RWPE2 (cell line): Measurements from ENCODE around the gene PIM3.

Source experiments
- ATAC-seq: fragments of 200-7000 bp; cut with Tn5 transposase; 3 replicates; pipeline ENCODE4 v1.9.1; 2021; ENCODE audit warnings: low read depth
- DNase-seq: peaks from one replicate; pipeline ENCODE4 v3.0.0-alpha.2; 2020; ENCODE audit warnings: low spot score
- H3K27ac ChIP-seq: fragments of 450-650 bp; 2 replicates; pipeline ENCODE4 v1.5.1; 2017; ENCODE audit warnings: mild to moderate bottlenecking; ENCODE audit not compliant: poor library complexity, severe bottlenecking
- H3K27me3 ChIP-seq: fragments of 250-450 bp; sonication (Bioruptor Pico); 2 replicates; pipeline ENCODE4 v1.5.1; 2021; ENCODE audit warnings: mild to moderate bottlenecking, moderate library complexity; ENCODE audit not compliant: insufficient read depth, poor library complexity, severe bottlenecking
- H3K36me3 ChIP-seq: fragments of 250-450 bp; sonication (Bioruptor Pico); 2 replicates; pipeline ENCODE4 v1.5.1; 2020; ENCODE audit warnings: low read depth, mild to moderate bottlenecking, moderate library complexity
- H3K4me1 ChIP-seq: fragments of 250-450 bp; sonication (Bioruptor Pico); 2 replicates; pipeline ENCODE4 v1.5.1; 2021; ENCODE audit warnings: mild to moderate bottlenecking, moderate library complexity; ENCODE audit not compliant: insufficient read depth, poor library complexity, severe bottlenecking
- H3K4me3 ChIP-seq: fragments of 250-450 bp; sonication (Bioruptor Pico); 2 replicates; pipeline ENCODE4 v1.5.1; 2021; ENCODE audit warnings: mild to moderate bottlenecking, moderate library complexity; ENCODE audit not compliant: severe bottlenecking
- H3K9me3 ChIP-seq: fragments of 250-450 bp; sonication (Bioruptor Pico); 2 replicates; pipeline ENCODE4 v1.5.1; 2021; ENCODE audit warnings: mild to moderate bottlenecking, moderate library complexity; ENCODE audit not compliant: severe bottlenecking
- CTCF ChIP-seq: fragments of 450-650 bp; IDR thresholded peaks from one replicate; pipeline ENCODE4 v1.5.1; 2017; ENCODE audit warnings: mild to moderate bottlenecking, moderate library complexity; ENCODE audit not compliant: poor library complexity, severe bottlenecking

The PIM3 gene

DNA sequence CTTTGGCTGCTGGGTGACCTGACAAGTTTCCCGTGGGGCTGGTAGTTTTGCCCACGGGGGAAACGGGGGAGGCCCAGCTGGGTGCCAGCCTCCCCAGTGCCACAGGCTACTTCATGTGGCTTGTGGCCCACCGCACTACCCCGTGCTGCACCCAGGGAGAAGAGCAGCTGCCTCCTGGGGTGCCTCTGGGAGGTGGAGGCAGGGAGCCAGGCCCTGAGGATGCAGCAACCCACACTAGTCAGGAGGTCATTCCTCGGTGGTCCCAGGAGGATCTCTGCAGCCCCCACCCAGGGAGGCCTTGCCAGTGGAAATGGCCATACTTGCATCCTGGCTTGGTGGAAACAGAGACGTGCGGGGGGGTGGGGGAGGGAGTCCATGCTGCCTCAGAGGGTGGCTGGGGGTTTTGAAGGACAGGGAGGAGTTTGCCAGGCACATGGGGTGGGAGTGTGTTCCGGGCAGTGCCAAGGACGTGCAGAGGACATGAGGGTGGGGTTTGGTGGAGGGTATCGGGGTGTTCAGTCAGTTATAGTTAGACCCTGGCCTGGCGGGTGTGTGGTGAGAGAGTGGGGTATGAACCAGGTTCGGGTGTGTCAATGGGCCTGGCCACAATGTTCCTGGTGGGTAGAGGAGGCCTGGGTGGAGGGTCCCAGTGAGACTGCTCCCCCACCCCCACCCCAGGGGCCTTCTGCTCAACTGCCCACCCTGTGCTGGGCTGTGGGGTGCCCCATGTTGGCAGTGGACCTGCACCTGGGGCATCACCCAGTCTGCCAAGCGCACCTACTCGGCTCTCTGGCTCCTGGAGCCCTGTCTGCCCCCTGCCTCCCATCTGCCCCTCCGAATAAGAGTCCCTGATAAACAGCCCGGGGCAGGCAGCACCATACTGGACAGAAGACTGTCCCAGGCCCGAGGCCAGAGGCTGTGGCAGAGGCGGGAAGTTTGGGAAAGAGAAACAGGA, 3.8 kb downstream of the PIM3 start:
- TF ChIP-seq CTCF = no peak
- Histone ChIP-seq H3K4me3 (no peak overlapping the region), H3K4me1 (peaks cover 13% of the 10 kb centered on the region), H3K36me3 (peaks cover 34% of the 10 kb centered on the region), H3K27ac (peak overlapping the region; percentile 81), H3K9me3 (no peaks in the 10 kb centered on the region), H3K27me3 (no peaks in the 10 kb centered on the region)
- no peak for ATAC-seq
- peak; percentile 51 for DNase-seq

GRCh38 chr22:49965091-49966040, 4.8 kb downstream of the PIM3 start:
- DNase-seq = peak; percentile 62
- H3K27me3 ChIP-seq = no peaks in the 10 kb centered on the region
- no peak for ATAC-seq
- H3K9me3 ChIP-seq = no peaks in the 10 kb centered on the region
- peaks cover 34% of the 10 kb centered on the region for H3K36me3 ChIP-seq
- peaks cover 12% of the 10 kb centered on the region for H3K4me1 ChIP-seq
- H3K4me3 ChIP-seq = no peak overlapping the region
- H3K27ac ChIP-seq = no peak overlapping the region
- TF ChIP-seq CTCF = no peak

GRCh38 chr22:49966041-49966773, 5.6 kb downstream of the PIM3 start:
- H3K36me3 ChIP-seq = peaks cover 34% of the 10 kb centered on the region
- no peak for TF ChIP-seq CTCF
- H3K4me1 ChIP-seq = peaks cover 15% of the 10 kb centered on the region
- no peaks in the 10 kb centered on the region for H3K27me3 ChIP-seq
- H3K9me3 ChIP-seq = no peaks in the 10 kb centered on the region
- H3K4me3 ChIP-seq = no peak overlapping the region
- no peak for ATAC-seq
- no peak overlapping the region for H3K27ac ChIP-seq
- DNase-seq = peak; percentile 55

DNA sequence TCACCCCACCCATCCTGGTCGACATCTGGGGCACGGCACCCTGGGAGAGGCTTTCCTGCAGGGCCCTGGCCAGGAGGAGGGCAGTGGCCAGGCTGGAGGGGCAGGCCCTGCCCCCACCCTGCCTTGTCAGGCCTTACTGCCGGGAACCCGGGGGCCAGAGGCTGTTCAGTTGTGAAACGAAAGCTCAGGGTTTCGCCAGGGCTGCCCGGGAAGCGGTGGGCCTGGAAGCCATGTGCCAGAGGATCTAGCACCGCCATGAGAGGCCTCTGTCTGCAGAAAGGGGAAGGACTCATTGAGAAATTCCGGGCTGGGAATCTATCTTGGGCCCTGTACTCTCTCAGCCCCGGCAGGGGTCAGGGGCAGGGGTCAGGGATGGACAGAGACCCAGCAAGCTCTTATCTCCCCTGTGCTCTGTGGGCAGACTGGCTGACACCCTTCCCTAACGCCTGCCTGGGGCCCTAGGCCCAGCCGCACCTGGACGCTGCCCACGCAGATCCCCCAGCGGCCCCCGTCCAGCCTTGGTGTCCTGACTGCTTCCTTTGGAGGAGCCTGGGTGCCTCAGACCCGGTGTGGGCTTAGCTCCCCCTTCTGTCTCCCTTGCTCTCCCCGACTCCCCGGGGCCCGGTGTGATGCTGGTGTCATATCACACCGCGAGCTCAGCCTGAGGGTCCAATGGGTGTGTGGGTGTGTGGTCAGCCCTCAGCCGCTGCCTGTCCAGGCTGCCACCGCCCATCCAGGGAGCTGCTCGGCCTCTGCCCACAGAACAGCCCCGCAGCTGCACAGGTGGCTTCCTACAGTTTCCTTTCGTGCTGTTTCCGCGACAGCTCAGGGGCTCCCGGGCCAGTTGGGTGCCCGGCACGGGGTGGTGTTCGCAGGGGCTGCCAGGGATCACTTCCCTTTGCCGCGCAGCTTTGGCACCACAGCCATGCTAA, 6.5 kb downstream of the PIM3 start:
- Histone ChIP-seq H3K4me1 (peaks cover 15% of the 10 kb centered on the region), H3K9me3 (no peaks in the 10 kb centered on the region), H3K27me3 (no peaks in the 10 kb centered on the region), H3K4me3 (no peak overlapping the region), H3K36me3 (peaks cover 28% of the 10 kb centered on the region), H3K27ac (no peak overlapping the region)
- TF ChIP-seq CTCF = no peak
- DNase-seq = peak; percentile 60
- no peak for ATAC-seq
